Activated B cell treated with CpG ODN at 0.5 μM for 24 hours (primary cell): Measurements from ENCODE around the gene CDKL5. TPM values are rescaled to one million over a fixed set of nuclear protein-coding genes. Genes with fewer than 3 reads are reported as not detected.

Experiments used
- ATAC-seq: fragments of 200-7000 bp; cut with Tn5 transposase; one replicate; pipeline ENCODE4 v1.10.0; 2021; ENCODE audit warnings: low read depth, mild to moderate bottlenecking, moderate library complexity
- CTCF ChIA-PET: fragments of 350-600 bp; sonication (Branson Sonifier 250); formaldehyde crosslinking; loops from one replicate; lab custom pipeline; 2021; ENCODE audit warnings: antibody characterized with exemption; lab: Charles Lee
- POLR2A ChIA-PET: fragments of 350-600 bp; sonication (Branson Sonifier 250); formaldehyde crosslinking; loops from one replicate; lab custom pipeline; 2021; ENCODE audit warnings: antibody characterized with exemption; lab: Charles Lee
- DNase-seq: peaks from one replicate; pipeline ENCODE4 v3.0.0; 2022
- H3K27ac Mint-ChIP-seq: one replicate; pipeline ENCODE4 v1.8.0; 2020; ENCODE audit warnings: mixed read lengths
- H3K27me3 Mint-ChIP-seq: one replicate; pipeline ENCODE4 v1.8.0; 2021; ENCODE audit warnings: mixed read lengths
- H3K36me3 Mint-ChIP-seq: one replicate; pipeline ENCODE4 v1.8.0; 2021; ENCODE audit warnings: low read depth, mixed read lengths
- H3K4me1 Mint-ChIP-seq: one replicate; pipeline ENCODE4 v1.8.0; 2021; ENCODE audit warnings: mixed read lengths
- H3K4me3 Mint-ChIP-seq: one replicate; pipeline ENCODE4 v1.8.0; 2020; ENCODE audit warnings: mild to moderate bottlenecking, mixed read lengths
- H3K9me3 Mint-ChIP-seq: one replicate; pipeline ENCODE4 v1.8.0; 2020; ENCODE audit warnings: mixed read lengths
- intact Hi-C: fragments of 100-400 bp; cut with micrococcal nuclease; formaldehyde crosslinking; loops from one replicate; pipeline ENCODE4 v1.15.1; 2024
- total RNA-seq: library from RNA; stranded (reverse); gene quantifications from 2 replicates; pipeline ENCODE4 v1.2.3, GENCODE V29; 2022
- TF ChIP-seq, protein P1 (sequence below): fragments of 200-600 bp; IDR thresholded peaks from one replicate; pipeline ENCODE4 v1.8.0; 2022; ENCODE audit warnings: antibody characterized with exemption, mild to moderate bottlenecking

Gene CDKL5
- total RNA-seq, 1 donor from 2014 or later = 3.8 TPM

DNA sequence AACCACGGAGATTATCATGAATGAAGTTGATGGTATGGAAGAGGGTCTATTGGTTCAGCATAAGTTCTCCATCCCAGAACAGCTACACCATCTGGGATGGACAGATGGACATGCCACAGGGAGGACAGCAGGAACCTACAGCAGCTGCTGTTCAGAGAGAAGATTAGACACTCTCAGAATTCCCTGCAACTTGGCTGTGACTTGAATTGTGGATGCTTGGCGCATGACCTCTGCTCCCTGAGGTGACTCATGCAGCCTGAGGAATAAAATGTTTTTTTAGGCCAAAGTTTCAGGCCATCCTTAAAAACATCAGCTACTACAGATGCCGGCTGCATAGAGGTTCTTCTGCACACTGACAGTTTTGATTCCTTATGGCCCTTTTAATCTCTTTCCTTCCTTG, 149.2 kb downstream of the CDKL5 start:
- Mint-ChIP-seq H3K36me3 (peaks cover 2% of the 10 kb centered on the region), H3K4me1 (no peaks in the 10 kb centered on the region), H3K27me3 (no peaks in the 10 kb centered on the region), H3K27ac (no peak overlapping the region), H3K4me3 (no peak overlapping the region), H3K9me3 (no peaks in the 10 kb centered on the region)
- no peak for DNase-seq
- TF ChIP-seq, protein P1, sequence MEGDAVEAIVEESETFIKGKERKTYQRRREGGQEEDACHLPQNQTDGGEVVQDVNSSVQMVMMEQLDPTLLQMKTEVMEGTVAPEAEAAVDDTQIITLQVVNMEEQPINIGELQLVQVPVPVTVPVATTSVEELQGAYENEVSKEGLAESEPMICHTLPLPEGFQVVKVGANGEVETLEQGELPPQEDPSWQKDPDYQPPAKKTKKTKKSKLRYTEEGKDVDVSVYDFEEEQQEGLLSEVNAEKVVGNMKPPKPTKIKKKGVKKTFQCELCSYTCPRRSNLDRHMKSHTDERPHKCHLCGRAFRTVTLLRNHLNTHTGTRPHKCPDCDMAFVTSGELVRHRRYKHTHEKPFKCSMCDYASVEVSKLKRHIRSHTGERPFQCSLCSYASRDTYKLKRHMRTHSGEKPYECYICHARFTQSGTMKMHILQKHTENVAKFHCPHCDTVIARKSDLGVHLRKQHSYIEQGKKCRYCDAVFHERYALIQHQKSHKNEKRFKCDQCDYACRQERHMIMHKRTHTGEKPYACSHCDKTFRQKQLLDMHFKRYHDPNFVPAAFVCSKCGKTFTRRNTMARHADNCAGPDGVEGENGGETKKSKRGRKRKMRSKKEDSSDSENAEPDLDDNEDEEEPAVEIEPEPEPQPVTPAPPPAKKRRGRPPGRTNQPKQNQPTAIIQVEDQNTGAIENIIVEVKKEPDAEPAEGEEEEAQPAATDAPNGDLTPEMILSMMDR = no peak
- ATAC-seq = no peak
- intact Hi-C loops = no loop called here
- POLR2A ChIA-PET = no interaction called here
- CTCF ChIA-PET = no interaction called here

DNA sequence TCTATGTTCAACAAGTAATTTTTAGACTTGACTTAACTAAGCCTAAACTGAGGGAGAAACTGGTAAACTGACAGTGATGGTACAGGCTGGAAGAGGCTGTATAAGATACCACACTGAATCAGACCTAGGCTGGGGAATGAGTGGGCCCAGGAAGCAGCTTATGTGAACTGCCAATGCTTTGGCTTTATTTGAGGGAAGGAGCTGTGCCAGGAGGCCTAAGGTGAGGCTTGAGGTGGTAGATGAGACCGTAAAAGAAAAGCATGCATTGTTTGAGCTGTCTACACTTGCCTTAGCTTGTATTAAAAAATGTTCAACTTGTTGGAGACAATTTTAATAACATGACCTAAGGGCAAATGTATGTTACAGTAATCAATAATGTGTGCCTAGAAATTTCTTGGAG, 150.3 kb downstream of the CDKL5 start:
- no peaks in the 10 kb centered on the region for H3K27me3 Mint-ChIP-seq
- TF ChIP-seq, protein P1 = no peak
- intact Hi-C loops = no loop called here
- no peaks in the 10 kb centered on the region for H3K9me3 Mint-ChIP-seq
- ATAC-seq (no peak), DNase-seq (no peak)
- no peak overlapping the region for H3K27ac Mint-ChIP-seq
- H3K36me3 Mint-ChIP-seq = peaks cover 3% of the 10 kb centered on the region
- no peaks in the 10 kb centered on the region for H3K4me1 Mint-ChIP-seq
- CTCF ChIA-PET = no interaction called here
- H3K4me3 Mint-ChIP-seq = no peak overlapping the region
- POLR2A ChIA-PET = no interaction called here

DNA sequence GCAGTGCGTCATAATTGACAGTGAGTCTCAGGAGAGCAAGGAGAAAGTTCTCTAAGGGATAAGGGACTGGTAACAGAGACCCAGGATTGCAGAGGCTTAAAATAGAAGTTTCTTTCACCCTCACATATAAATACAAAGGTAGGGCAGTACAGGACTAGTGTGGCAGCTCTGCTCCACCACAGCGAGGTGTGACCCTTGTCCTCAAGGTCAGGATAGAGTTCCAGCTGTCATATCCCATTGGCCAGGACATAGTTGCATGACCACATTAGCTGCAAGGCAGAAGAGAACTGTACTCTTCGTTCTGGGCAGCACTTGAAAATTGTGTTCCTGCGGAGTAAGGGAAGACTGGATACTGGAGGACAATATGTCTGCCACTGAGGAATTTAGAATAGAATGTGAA, 152.0 kb downstream of the CDKL5 start:
- no peak for DNase-seq
- no peaks in the 10 kb centered on the region for H3K4me1 Mint-ChIP-seq
- ATAC-seq = no peak
- TF ChIP-seq, protein P1 = no peak
- ChIA-PET POLR2A (no interaction called here), CTCF (no interaction called here)
- no peaks in the 10 kb centered on the region for H3K27me3 Mint-ChIP-seq
- H3K27ac Mint-ChIP-seq = no peak overlapping the region
- intact Hi-C loops = no loop called here
- H3K4me3 Mint-ChIP-seq = no peak overlapping the region
- no peaks in the 10 kb centered on the region for H3K9me3 Mint-ChIP-seq
- H3K36me3 Mint-ChIP-seq = peaks cover 4% of the 10 kb centered on the region

DNA sequence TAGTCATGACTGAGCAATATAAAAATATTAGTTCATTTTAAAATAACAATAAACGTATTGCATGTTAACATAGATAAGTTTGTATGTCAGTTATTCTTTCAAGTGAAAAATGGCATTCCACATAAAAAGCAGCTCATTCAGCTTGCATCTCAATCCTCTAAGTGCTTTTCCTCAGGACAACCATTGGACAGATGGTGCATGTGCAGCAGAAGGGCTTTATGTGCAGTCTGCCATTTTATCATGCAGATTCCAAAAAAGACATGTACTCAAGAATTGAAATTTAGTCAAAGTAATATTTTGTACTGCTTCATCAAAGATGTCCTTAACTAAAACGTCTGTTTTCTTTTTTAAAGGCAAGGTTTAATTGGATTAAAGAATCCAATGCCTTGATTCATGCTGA, 153.1 kb downstream of the CDKL5 start:
- DNase-seq (no peak), ATAC-seq (no peak)
- TF ChIP-seq, protein P1 = no peak
- Mint-ChIP-seq H3K27me3 (no peaks in the 10 kb centered on the region), H3K27ac (no peak overlapping the region), H3K4me3 (no peak overlapping the region), H3K36me3 (peaks cover 4% of the 10 kb centered on the region), H3K9me3 (no peaks in the 10 kb centered on the region), H3K4me1 (no peaks in the 10 kb centered on the region)
- ChIA-PET CTCF (no interaction called here), POLR2A (no interaction called here)
- intact Hi-C loops = no loop called here

DNA sequence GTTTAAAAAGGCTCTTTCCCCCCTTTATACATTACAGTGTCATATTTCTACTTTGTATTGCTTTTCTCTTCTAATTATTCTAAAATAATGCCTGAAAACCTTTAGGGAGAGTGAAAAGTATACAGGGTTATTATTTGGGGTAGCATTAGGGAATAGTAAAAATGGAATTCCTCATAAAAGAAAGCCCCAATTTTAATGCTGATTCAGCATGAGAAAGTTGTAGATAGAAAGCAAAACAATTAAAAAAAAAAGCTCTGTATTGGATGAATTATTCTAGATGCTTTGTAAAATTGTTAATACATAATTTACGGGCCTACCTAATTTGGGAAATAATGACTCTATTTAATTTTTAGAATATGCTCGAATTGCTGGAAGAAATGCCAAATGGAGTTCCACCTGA, 154.1 kb downstream of the CDKL5 start:
- no peak for DNase-seq
- Mint-ChIP-seq H3K9me3 (no peaks in the 10 kb centered on the region), H3K27ac (no peak overlapping the region), H3K36me3 (peaks cover 4% of the 10 kb centered on the region), H3K4me1 (no peaks in the 10 kb centered on the region), H3K4me3 (no peak overlapping the region), H3K27me3 (no peaks in the 10 kb centered on the region)
- ChIA-PET CTCF (no interaction called here), POLR2A (no interaction called here)
- TF ChIP-seq, protein P1 = no peak
- no peak for ATAC-seq
- intact Hi-C loops = no loop called here
